GM21526 (cell line): ENCODE data around the gene NBPF11.
"Not testable (repeated sequence)": the region's sequence is repeated elsewhere in the genome, so short reads cannot be mapped to it uniquely, and the experiment has no call there.

Experiments used
- ATAC-seq: cut with Tn5 transposase; IDR thresholded peaks from one replicate; pipeline ENCODE4 v1.9.1; 2021; ENCODE audit warnings: moderate library complexity; ENCODE audit not compliant: unreplicated experiment, low FRiP score

The NBPF11 gene

DNA sequence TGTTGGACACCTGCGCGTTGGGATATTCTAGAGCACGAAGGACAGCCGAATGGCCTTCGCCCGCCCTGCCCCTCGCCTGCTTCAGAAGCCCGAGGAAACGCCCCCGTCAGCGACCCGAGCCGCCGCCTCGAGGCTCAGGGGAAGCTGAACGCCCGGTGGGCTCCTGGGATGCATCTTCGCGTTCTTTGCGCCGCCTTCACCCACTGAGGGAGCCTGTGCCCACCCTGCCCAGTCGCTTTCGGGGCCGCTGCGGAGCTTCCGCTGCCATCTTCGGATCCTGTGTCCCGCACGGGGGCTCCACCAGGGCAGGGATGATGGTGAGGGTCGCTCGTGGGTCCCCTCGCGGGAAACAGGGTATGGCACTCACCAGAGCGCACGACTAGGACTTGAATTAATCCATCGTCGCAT lies 91.8 kb downstream of the NBPF11 start:
- not testable (repeated sequence) for ATAC-seq

DNA sequence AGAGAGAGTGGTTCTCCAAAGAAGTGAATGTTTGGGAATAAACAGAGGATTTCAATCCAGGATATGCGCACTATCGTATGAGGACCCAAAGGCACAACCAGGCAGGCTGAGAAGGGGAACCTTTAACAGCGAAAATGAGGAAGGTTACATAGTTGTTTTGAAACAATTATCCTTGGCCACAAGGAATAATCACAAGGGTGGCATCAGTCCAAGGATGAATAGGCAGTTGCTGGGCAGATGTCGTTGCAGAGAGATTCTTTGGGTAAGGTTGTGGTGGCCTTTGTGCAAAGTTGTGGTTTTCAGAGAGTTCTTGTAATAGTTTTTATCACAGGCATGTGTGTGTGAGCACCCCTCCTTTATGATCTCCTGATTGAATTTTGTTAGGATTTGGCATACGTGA lies 94.7 kb downstream of the NBPF11 start:
- ATAC-seq: not testable (repeated sequence)
